Urinary bladder (tissue), 4 donors: ENCODE data around the gene RPS6KB2. TPM values are rescaled to one million over a fixed set of nuclear protein-coding genes. Genes with fewer than 3 reads are reported as not detected.
A peak's percentile ranks its signal among the peaks of the same experiment; 100 is the strongest.

Source experiments
- DNase-seq: peaks from one replicate; pipeline ENCODE4 v3.0.0-alpha.2; 2015; ENCODE audit errors: extremely low spot score
- H3K27ac ChIP-seq: one replicate; pipeline ENCODE4 v1.5.1; 2013; ENCODE audit warnings: low read depth, mild to moderate bottlenecking, moderate library complexity
- H3K36me3 ChIP-seq: one replicate; pipeline ENCODE4 v1.6.1; 2013; ENCODE audit warnings: mild to moderate bottlenecking, moderate library complexity; ENCODE audit not compliant: insufficient read depth
- H3K4me1 ChIP-seq: one replicate; pipeline ENCODE4 v1.6.1; 2013; ENCODE audit warnings: mild to moderate bottlenecking, moderate library complexity; ENCODE audit not compliant: insufficient read depth
- H3K4me3 ChIP-seq: one replicate; pipeline ENCODE4 v1.5.1; 2013; ENCODE audit warnings: low read depth, low read length
- WGBS: extraction: QIAGEN DNeasy Blood & Tissue Kit; methylation state at CpG from one replicate; pipeline ENCODE4 v1.1.7; 2013; 5-methylcytosine and 5-hydroxymethylcytosine counted together
- polyA plus RNA-seq: library from polyadenylated mRNA; stranded (reverse); fragments of 200-250 nt; gene quantifications from one replicate; pipeline ENCODE4 v1.2.3, GENCODE V29; 2013
- total RNA-seq: library from RNA; depleted of rRNA; stranded (reverse); fragments of >200 nt; gene quantifications from one replicate; pipeline ENCODE4 v1.2.3, GENCODE V29; 2014
- donor health status: healthy with polysubstance abuse.
- donor health status: healthy.

The RPS6KB2 gene
- total and polyA plus RNA-seq, 2 donors = 19.8 to 41.2 TPM

DNA sequence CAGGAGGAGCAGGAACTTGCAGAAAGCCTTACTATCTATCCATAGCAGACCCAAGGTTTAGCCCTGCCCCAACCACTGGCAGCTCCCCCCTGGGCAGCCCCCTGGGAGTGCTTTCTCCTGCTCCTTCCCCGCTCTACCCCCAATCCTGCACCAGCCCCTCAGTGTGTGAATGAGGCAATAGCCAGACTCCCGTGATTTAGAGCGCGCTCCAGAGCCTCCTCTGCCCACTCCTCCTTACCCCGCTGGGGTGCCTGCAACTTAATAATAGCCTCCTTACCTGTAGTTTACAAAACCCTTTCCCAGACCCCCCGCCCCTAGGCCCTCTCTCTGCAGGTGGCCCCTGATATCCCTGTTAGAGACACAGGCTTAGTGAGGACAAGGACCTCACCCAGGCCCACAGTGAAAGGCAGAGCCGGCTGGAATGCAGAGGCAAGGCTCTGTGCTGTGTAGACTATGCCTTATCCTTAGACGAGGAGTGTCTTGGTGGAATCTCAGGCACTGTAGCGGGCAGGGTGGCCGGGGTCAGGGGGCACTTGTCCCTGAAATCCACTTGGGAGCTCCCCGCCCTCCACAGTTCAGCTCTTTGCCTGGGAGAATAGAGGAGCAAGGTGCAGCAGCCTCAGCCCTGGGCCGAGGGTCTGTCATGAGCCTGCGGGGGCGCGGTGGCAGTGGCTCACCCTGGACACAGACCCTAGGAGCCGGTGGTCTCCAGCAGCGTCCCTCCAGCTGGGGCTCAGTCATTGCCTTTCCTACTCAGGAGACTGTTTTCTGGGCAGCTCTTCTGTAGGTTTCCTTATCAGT, 17.1 kb upstream of the RPS6KB2 start:
- H3K4me1 ChIP-seq = no peaks in the 10 kb centered on the region
- no peak overlapping the region for H3K4me3 ChIP-seq
- no peak overlapping the region for H3K27ac ChIP-seq
- WGBS = 72% methylated on average over 17 of the region's 17 CpGs
- DNase-seq = no peak
- H3K36me3 ChIP-seq = no peaks in the 10 kb centered on the region

GRCh38 chr11:67411785-67412152, 16.5 kb upstream of the RPS6KB2 start:
- DNase-seq = no peak
- 65% methylated on average over 7 of the region's 7 CpGs for WGBS
- no peaks in the 10 kb centered on the region for H3K4me1 ChIP-seq
- no peak overlapping the region for H3K27ac ChIP-seq
- no peak overlapping the region for H3K4me3 ChIP-seq
- H3K36me3 ChIP-seq = no peaks in the 10 kb centered on the region

- Histone ChIP-seq H3K4me3 (no peak overlapping the region), H3K36me3 (no peaks in the 10 kb centered on the region), H3K4me1 (no peaks in the 10 kb centered on the region), H3K27ac (no peak overlapping the region)
- DNase-seq = no peak
- 71% methylated on average over 9 of the region's 9 CpGs for WGBS
These were observed 15.7 kb upstream of the RPS6KB2 start for GRCh38 chr11:67412495-67413179.

DNA sequence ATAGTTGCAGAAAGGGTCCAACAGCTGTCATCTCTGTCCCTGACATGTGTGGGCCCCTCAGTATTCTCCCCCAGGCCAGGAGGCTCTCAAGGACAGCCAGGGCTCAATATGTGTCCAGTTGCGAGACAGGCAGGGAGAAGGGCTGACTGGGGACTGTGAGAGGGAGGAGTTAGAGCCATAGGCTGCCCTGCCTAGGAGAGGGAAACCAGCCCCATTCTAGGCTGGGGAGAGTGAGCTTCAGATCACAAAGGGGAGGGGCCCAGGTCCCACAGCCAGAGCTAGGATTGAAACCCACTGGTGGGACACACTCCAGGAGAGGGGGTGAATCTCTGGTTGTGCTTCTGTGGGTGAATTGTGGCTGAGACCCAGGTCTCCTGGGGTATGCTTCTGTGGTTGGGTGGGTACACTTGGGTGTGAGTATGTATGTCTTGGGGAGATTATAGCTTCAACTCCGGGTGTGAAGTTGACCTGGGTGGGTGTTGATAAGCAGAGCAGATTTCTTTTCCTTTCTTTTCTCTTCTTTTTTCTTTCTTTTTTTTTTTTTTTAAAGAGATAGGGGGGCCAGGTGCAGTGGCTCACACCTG, 14.9 kb upstream of the RPS6KB2 start:
- no peaks in the 10 kb centered on the region for H3K4me1 ChIP-seq
- H3K27ac ChIP-seq = no peak overlapping the region
- WGBS = 63% methylated on average over 2 of the region's 2 CpGs
- H3K4me3 ChIP-seq = no peak overlapping the region
- DNase-seq = no peak
- no peaks in the 10 kb centered on the region for H3K36me3 ChIP-seq

DNA sequence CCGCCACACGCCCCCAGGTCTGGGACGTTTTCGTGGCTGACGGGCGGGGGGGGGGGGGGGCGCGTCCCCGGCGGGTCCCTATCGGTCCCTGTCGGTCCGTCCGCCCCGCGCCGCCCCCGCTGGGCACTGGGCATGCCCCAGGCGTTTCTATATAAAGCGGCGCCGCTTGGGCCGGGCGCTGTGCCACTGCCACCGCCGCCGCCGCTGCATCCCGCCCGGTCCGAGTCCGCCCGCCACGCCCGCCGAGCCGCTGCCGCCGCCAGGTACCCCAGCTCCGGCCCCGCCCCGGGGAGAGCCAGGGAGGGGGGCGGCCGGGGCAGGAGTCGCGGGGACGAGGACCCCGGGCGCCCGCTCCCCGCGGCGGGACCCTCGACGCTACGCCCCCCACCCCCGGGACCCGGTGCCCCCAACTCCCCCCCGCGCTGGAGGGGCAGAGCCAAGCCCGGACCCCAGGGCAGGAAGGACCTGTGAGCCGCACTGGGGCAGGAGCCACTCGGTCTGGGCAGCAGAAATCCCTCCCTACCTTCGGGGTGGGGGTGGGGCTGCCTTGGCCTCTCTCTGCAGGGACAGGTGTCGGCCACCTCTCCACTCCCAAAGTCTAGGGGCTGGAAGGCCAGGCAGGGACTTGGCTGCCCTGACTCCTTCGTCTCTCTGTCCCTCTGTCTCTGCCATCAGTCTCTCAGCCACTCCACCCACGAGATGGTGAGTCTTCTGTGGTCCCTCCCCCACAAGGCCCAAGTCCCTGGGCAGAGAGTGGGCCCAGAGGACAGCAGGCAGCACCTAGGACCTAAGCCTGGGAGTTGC, 12.6 kb upstream of the RPS6KB2 start, which contains the start of gene CARNS1:
Gene CARNS1, plus strand, starts transcription at position 178 of the 804 bp plus-strand sequence. Its CDS starts 522 bp downstream, at position 700.
- Histone ChIP-seq H3K4me1 (peaks cover 2% of the 10 kb centered on the region), H3K27ac (no peak within 1 kb of the TSS), H3K4me3 (peak within 1 kb of the TSS; percentile 22), H3K36me3 (no peaks in the 10 kb centered on the region)
- WGBS = 6% methylated on average over 67 of the region's 67 CpGs
- no peak for DNase-seq

GRCh38 chr11:67416416-67417335, 11.6 kb upstream of the RPS6KB2 start:
- H3K36me3 ChIP-seq = no peaks in the 10 kb centered on the region
- H3K4me1 ChIP-seq = peaks cover 2% of the 10 kb centered on the region
- WGBS = 69% methylated on average over 21 of the region's 21 CpGs
- H3K27ac ChIP-seq = no peak overlapping the region
- no peak overlapping the region for H3K4me3 ChIP-seq
- DNase-seq = no peak

- 82% methylated on average over 12 of the region's 12 CpGs for WGBS
- DNase-seq = no peak
- H3K36me3 ChIP-seq = no peaks in the 10 kb centered on the region
- H3K27ac ChIP-seq = no peak overlapping the region
- no peak overlapping the region for H3K4me3 ChIP-seq
- H3K4me1 ChIP-seq = peaks cover 2% of the 10 kb centered on the region
These were observed 10.9 kb upstream of the RPS6KB2 start for GRCh38 chr11:67417425-67417824.

GRCh38 chr11:67418476-67419281, 9.6 kb upstream of the RPS6KB2 start:
- no peak overlapping the region for H3K4me3 ChIP-seq
- peaks cover 2% of the 10 kb centered on the region for H3K4me1 ChIP-seq
- no peaks in the 10 kb centered on the region for H3K36me3 ChIP-seq
- DNase-seq = no peak
- 81% methylated on average over 26 of the region's 26 CpGs for WGBS
- no peak overlapping the region for H3K27ac ChIP-seq

GRCh38 chr11:67419325-67420049, 8.8 kb upstream of the RPS6KB2 start:
- H3K4me1 ChIP-seq = peaks cover 2% of the 10 kb centered on the region
- 93% methylated on average over 21 of the region's 21 CpGs for WGBS
- no peak overlapping the region for H3K4me3 ChIP-seq
- H3K27ac ChIP-seq = no peak overlapping the region
- H3K36me3 ChIP-seq = no peaks in the 10 kb centered on the region
- no peak for DNase-seq

- peaks cover 2% of the 10 kb centered on the region for H3K4me1 ChIP-seq
- H3K4me3 ChIP-seq = peak overlapping the region; percentile 51
- peak overlapping the region; percentile 91 for H3K27ac ChIP-seq
- no peaks in the 10 kb centered on the region for H3K36me3 ChIP-seq
- no peak for DNase-seq
- 35% methylated on average over 15 of the region's 15 CpGs for WGBS
These were observed 8.1 kb upstream of the RPS6KB2 start for GRCh38 chr11:67420147-67420645.

DNA sequence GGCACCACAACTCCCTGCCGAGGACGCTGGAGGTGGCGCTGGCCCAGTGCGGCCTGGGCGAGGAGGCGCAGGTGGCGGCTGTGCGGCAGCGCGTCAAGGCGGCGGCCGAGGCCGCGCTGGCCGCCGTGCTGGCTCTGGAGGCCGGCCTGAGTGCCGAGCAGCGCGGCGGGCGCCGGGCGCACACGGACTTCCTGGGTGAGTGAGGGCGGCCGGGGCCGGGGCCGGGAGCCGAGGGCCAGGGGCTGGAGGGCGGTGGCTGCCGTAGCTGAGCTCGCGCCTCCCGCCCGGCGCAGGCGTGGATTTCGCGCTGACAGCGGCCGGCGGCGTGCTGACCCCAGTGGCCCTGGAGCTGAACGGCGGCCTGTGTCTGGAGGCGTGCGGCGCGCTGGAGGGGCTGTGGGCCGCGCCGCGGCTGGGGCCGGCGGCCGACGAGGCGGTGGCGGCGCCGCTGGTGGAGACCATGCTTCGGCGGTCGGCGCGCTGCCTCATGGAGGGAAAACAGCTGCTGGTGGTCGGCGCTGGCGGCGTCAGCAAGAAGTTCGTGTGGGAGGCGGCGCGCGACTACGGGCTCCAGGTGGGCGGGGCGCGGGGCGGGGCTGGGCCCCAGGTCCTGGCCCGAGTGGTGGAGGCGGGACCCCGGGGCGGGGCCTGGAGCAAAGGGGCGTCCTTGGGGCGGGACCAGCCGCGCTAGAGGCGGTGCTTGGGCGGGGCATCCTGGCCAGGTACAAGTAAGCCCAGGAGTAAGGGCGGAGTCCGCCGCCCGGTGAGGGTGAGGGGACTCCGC, 7.5 kb upstream of the RPS6KB2 start:
- Histone ChIP-seq H3K27ac (peak overlapping the region; percentile 91), H3K4me1 (peaks cover 2% of the 10 kb centered on the region), H3K4me3 (peak overlapping the region; percentile 51), H3K36me3 (no peaks in the 10 kb centered on the region)
- peak; percentile 81 for DNase-seq
- under 1% methylated on average over 97 of the region's 97 CpGs for WGBS
